ENCODE results near the gene PBRM1. TPM values are rescaled to one million over a fixed set of nuclear protein-coding genes. Genes with fewer than 3 reads are reported as not detected.
"Not testable (repeated sequence)": the region's sequence is repeated elsewhere in the genome, so short reads cannot be mapped to it uniquely, and the experiment has no call there.

Gene PBRM1
- total RNA-seq, 3 donors from 2014 or later (not counting 1 experiment from before 2014, with no cell fraction given), result 70.2 to 79.7 (median 76.6) TPM

DNA sequence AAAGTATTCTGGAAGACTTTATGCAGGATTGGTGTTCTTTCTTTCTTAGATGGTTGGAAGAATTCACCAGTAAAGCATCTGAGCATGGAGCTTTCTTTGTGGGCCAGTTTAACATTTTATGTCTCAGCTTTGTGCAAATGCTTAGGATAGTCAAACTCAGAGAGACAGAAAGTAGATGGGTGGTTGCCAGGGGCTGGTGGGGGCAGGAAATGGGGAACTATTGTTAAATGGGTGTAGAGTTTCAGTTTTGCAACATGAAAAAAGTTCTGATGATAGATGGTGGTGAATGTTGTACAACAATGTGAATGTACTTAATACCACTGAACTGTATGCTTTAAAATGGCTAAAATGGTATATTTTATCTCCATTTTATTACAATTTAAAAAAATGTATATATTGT is 45.0 kb upstream of the PBRM1 start:
- ATAC-seq (no peak), DNase-seq (no peak)

GRCh38 chr3:52728753-52729152 is 43.0 kb upstream of the PBRM1 start:
- not testable (repeated sequence) for H3K27me3 Mint-ChIP-seq (ENCODE audit: low read depth in 2 of 2)

More for the DNA sequence above, 45.0 kb upstream of the PBRM1 start:
- Histone ChIP-seq H3K36me3 (ENCODE audit: control insufficient read depth, insufficient read depth, low read length) (peaks cover 30% of the 10 kb centered on the region), H3K4me1 (ENCODE audit: control insufficient read depth, insufficient read depth, low read length) (no peaks in the 10 kb centered on the region), H3K27ac (ENCODE audit: low read length) (no peak overlapping the region), H3K27me3 (ENCODE audit: control insufficient read depth, insufficient read depth, low read length) (no peaks in the 10 kb centered on the region), H3K9me3 (ENCODE audit: control insufficient read depth, insufficient read depth, low read length) (peaks cover 12% of the 10 kb centered on the region), H3K4me3 (ENCODE audit: low read length) (no peak overlapping the region)
- no peak overlapping the region for H3K4me3 Mint-ChIP-seq
- intact Hi-C loops (cut with micrococcal nuclease), result no loop called here
- TF ChIP-seq, protein P1, sequence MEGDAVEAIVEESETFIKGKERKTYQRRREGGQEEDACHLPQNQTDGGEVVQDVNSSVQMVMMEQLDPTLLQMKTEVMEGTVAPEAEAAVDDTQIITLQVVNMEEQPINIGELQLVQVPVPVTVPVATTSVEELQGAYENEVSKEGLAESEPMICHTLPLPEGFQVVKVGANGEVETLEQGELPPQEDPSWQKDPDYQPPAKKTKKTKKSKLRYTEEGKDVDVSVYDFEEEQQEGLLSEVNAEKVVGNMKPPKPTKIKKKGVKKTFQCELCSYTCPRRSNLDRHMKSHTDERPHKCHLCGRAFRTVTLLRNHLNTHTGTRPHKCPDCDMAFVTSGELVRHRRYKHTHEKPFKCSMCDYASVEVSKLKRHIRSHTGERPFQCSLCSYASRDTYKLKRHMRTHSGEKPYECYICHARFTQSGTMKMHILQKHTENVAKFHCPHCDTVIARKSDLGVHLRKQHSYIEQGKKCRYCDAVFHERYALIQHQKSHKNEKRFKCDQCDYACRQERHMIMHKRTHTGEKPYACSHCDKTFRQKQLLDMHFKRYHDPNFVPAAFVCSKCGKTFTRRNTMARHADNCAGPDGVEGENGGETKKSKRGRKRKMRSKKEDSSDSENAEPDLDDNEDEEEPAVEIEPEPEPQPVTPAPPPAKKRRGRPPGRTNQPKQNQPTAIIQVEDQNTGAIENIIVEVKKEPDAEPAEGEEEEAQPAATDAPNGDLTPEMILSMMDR (IDR thresholded peaks at IDR 0.05), result no peak
- no peak overlapping the region for H3K27ac Mint-ChIP-seq
- peaks cover 0 to 3% of the 10 kb centered on the region in 2 donors for H3K9me3 Mint-ChIP-seq
- H3K36me3 Mint-ChIP-seq, result peaks cover 32% of the 10 kb centered on the region
- H3K27me3 Mint-ChIP-seq (ENCODE audit: low read depth in 2 of 2), result no peaks in the 10 kb centered on the region
- H3K4me1 Mint-ChIP-seq, result no peaks in the 10 kb centered on the region

DNA sequence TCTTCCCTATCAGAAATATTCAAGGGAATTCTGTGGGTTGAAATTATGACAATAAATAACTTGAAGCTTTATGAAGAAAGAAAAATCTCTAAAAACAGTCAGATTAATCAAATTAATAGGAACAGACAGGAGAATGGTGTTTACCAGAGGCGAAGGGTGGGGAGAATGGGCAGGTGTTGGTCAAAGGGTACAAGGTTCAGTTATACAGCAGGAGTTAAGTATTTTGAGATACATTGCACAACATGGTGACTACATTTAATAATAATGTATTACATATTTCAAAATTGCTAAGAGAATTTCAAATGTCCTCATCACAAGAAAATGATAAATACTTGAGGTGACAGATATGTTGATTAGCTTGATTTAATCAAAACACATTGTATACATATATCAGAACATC is 38.8 kb upstream of the PBRM1 start:
- Mint-ChIP-seq H3K36me3 (no peaks in the 10 kb centered on the region), H3K27ac (no peak overlapping the region), H3K4me3 (no peak overlapping the region), H3K4me1 (peaks cover 10 to 16% of the 10 kb centered on the region in 2 donors), H3K27me3 (ENCODE audit: low read depth in 2 of 2) (no peaks in the 10 kb centered on the region), H3K9me3 (peaks cover 0 to 6% of the 10 kb centered on the region in 2 donors)
- H3K36me3 ChIP-seq (ENCODE audit: control insufficient read depth, insufficient read depth, low read length), result no peaks in the 10 kb centered on the region
- TF ChIP-seq, protein P1 (IDR thresholded peaks at IDR 0.05), result no peak
- intact Hi-C loops (cut with micrococcal nuclease), result no loop called here
- no peaks in the 10 kb centered on the region for H3K27me3 ChIP-seq (ENCODE audit: control insufficient read depth, insufficient read depth, low read length)
- DNase-seq, result no peak
- H3K4me3 ChIP-seq (ENCODE audit: low read length), result no peak overlapping the region
- 88% methylated on average over 1 of the region's 1 CpG for WGBS (ENCODE audit: insufficient coverage)
- H3K9me3 ChIP-seq (ENCODE audit: control insufficient read depth, insufficient read depth, low read length), result peaks cover 19% of the 10 kb centered on the region
- H3K4me1 ChIP-seq (ENCODE audit: control insufficient read depth, insufficient read depth, low read length), result peaks cover 8% of the 10 kb centered on the region
- ATAC-seq, result no peak
- H3K27ac ChIP-seq (ENCODE audit: low read length), result no peak overlapping the region

More at GRCh38 chr3:52728753-52729152, 43.0 kb upstream of the PBRM1 start:
- H3K4me1 Mint-ChIP-seq; H3K27ac Mint-ChIP-seq; H3K4me1 ChIP-seq (ENCODE audit: control insufficient read depth, insufficient read depth, low read length); ATAC-seq; H3K4me3 Mint-ChIP-seq; H3K27me3 ChIP-seq (ENCODE audit: control insufficient read depth, insufficient read depth, low read length); DNase-seq; H3K9me3 Mint-ChIP-seq; H3K27ac ChIP-seq (ENCODE audit: low read length); H3K4me3 ChIP-seq (ENCODE audit: low read length); intact Hi-C loops (cut with micrococcal nuclease): not testable (repeated sequence)
- peaks cover 20% of the 10 kb centered on the region for H3K36me3 ChIP-seq (ENCODE audit: control insufficient read depth, insufficient read depth, low read length)
- peaks cover 28% of the 10 kb centered on the region for H3K36me3 Mint-ChIP-seq
- H3K9me3 ChIP-seq (ENCODE audit: control insufficient read depth, insufficient read depth, low read length), result peaks cover 12% of the 10 kb centered on the region
- WGBS (ENCODE audit: insufficient coverage), result 61% methylated on average over 2 of the region's 3 CpGs

- H3K4me1 Mint-ChIP-seq, result peaks cover 10 to 17% of the 10 kb centered on the region in 2 donors
- Histone ChIP-seq H3K27ac (ENCODE audit: low read length) (no peak overlapping the region), H3K27me3 (ENCODE audit: control insufficient read depth, insufficient read depth, low read length) (no peaks in the 10 kb centered on the region), H3K4me1 (ENCODE audit: control insufficient read depth, insufficient read depth, low read length) (peaks cover 8% of the 10 kb centered on the region), H3K36me3 (ENCODE audit: control insufficient read depth, insufficient read depth, low read length) (peaks cover 2% of the 10 kb centered on the region), H3K9me3 (ENCODE audit: control insufficient read depth, insufficient read depth, low read length) (peaks cover 17% of the 10 kb centered on the region), H3K4me3 (ENCODE audit: low read length) (no peak overlapping the region)
- DNase-seq (no peak), ATAC-seq (no peak)
- no peak overlapping the region for H3K27ac Mint-ChIP-seq
- no peaks in the 10 kb centered on the region for H3K36me3 Mint-ChIP-seq
- no peaks in the 10 kb centered on the region for H3K27me3 Mint-ChIP-seq (ENCODE audit: low read depth in 2 of 2)
- H3K9me3 Mint-ChIP-seq, result peaks cover 0 to 4% of the 10 kb centered on the region in 2 donors
- TF ChIP-seq, protein P1 (IDR thresholded peaks at IDR 0.05), result no peak
- 97% methylated on average over 5 of the region's 5 CpGs for WGBS (ENCODE audit: insufficient coverage)
- no peak overlapping the region for H3K4me3 Mint-ChIP-seq
- intact Hi-C loops (cut with micrococcal nuclease), result no loop called here
These were observed 38.2 kb upstream of the PBRM1 start for GRCh38 chr3:52723935-52724334.

All from natural killer cell (primary cell).